Fibroblast of skin of back (primary cell): ENCODE measurements around the gene ASIC3.

Source experiments
- DNase-seq: peaks from one replicate; pipeline ENCODE4 v3.0.0-alpha.2; 2013

Gene ASIC3

DNA sequence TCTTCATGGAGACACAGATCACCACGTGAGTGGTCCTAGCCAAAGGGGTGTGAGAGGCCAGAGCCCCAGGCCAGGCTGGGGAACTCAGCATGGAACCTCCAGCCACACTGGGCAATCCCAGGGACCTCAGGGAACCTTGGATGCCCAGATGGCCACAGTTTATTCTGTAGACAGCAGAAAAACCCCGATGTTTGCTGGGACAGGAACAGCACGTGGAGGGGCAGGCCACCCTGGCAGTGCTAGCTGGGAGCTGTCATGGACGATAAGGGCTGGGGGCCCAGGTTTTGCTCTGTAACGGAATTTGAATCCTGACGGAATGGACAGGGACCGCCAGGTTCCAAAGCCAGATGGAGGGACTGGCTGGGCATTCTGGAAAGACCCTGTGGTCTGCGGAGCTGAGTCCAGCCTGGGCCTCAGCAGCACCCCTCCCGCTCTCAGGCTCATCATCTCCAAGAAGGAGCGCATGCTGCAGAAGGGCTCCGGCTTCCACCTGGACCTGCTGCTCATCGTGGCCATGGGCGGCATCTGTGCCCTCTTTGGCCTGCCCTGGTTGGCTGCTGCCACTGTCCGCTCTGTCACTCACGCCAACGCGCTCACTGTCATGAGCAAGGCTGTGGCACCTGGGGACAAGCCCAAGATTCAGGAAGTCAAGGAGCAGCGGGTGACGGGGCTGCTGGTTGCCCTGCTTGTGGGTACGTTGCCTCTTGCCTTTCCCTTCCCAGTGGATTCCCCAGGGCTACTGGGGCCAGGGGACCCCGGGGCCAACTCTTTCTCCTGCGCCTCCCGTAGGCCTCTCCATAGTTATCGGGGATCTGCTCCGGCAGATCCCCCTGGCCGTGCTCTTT lies 26.7 kb downstream of the ASIC3 start:
- no peak for DNase-seq

GRCh38 chr7:151075662-151075971 lies 27.3 kb downstream of the ASIC3 start:
- no peak for DNase-seq

DNA sequence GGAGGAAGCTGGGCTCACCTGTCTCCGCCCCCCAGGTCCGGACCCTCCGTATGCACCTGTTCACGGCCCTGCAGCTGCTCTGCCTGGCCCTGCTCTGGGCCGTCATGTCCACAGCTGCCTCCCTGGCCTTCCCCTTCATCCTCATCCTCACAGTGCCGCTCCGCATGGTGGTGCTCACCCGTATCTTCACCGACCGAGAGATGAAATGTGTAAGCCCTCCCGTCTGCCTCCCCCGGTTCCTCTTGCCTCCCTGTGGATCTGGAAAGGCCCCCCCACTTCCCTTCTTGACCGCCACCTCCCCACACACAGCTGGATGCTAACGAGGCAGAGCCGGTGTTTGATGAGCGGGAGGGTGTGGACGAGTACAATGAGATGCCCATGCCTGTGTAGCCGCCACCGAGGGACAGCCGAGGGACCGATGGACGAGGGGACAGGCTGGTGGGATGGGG lies 27.7 kb downstream of the ASIC3 start:
- no peak for DNase-seq

DNA sequence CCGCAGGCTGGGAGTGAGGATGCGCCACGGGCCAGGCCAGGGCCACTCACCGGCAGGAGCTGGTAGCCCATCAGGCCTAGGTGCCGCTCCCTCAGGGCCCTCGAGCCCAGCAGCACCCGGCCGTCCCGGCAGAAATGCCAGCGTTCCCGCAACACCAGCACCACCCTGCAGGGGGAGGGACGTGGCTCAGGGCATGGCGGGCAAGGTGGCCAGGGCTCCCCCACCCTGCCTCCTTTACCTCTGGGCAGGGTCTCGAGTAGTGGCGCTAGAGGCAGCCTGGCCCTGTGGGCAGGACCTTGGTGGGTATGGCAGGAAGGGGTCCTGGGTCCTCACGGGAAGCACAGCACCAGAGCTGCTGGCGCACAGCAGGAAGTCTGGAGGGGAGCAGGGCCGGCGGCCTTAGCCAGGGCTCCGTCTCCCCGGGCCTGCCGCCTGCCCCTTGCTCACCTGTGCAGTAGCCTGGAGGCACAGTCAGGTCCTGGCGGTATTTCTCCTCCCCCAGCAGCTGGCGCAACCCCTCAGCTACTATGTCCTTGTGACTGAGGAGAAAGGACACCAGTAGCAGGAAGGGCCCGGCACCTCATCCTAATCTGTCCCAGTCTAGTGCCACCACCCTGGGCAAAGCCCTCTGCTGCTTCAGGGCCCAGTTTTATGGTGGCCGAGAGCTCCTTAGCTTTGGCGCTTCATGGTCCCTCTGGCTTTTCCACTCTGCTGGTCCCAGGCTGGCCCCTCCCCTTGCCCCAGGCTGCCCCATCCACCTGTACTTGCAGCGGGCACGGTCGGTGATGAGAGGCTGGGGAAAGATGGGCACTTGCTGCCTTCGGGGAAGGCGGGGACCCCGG lies 28.8 kb downstream of the ASIC3 start:
- peak; percentile 30 for DNase-seq

GRCh38 chr7:151077705-151078232 lies 29.4 kb downstream of the ASIC3 start:
- DNase-seq, result no peak

DNA sequence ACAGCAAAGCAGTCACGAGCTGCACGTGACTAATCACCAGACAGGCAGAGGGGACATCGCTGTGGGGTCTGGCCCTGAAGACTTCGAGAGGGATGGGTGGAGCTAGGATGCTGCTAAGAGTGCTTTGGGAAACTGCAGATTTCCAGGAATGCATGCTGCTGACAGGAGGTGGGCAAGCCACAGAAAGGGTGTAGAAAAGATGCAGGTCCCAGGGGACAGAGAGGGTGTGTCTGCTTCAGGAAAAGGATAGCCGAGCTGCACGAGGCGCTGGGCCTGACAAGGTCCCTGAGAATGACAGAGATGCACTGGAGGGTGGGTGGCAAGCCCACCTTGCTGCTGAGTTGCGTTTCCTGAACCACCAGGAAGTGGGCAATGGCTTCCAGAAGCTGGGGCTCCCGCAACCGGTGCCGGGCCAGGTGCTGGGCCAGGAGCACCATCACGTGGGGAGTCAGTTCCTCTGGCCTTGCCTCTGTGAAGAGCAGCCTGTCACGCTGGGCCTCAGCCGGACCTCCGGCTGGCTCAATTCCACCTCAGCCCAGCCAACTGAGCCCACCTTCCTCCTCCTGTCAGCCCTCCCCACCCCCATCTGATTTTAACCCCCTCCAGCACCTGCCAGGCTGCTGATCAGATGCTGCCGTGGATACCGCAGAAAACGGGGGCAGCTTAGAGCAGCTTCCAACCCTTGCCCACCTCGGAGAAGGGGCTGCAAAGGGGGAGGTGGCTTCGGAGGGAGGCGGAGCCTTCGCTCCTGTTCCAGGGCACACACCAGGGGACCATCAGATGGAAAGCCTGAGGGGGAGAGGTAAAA lies 30.1 kb downstream of the ASIC3 start:
- DNase-seq, result peak; percentile 68

GRCh38 chr7:151079199-151079910 lies 31.0 kb downstream of the ASIC3 start:
- no peak for DNase-seq

DNA sequence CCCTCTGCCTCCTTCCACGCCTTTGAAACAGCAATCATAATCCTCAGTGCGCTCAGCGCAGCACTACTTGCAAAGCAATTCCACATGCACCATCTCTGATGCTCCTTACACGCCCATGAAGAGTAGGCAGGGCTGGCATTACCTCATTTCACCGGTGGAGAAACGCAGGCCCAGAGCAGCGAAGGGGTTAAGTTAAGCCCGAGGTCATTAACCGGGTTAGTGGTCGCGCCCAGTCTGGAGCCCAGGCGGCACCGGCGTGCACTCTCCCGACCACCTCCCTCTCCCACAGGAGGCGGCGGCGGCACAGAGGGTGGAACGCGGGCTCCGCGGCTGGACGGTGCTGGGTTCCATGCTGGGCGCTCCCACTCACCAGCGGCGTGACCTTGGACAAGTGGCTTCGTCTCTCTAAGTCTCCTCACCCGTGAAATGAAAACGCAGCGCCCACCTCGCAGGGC lies 31.8 kb downstream of the ASIC3 start:
- DNase-seq, result peak; percentile 24

- DNase-seq, result peak; percentile 94
These were observed 32.3 kb downstream of the ASIC3 start, which contains the start of gene FASTK for GRCh38 chr7:151080522-151081169. TSS of gene FASTK (minus strand) at chr7:151080809. CDS start at chr7:151080766, 43 bp downstream.

DNA sequence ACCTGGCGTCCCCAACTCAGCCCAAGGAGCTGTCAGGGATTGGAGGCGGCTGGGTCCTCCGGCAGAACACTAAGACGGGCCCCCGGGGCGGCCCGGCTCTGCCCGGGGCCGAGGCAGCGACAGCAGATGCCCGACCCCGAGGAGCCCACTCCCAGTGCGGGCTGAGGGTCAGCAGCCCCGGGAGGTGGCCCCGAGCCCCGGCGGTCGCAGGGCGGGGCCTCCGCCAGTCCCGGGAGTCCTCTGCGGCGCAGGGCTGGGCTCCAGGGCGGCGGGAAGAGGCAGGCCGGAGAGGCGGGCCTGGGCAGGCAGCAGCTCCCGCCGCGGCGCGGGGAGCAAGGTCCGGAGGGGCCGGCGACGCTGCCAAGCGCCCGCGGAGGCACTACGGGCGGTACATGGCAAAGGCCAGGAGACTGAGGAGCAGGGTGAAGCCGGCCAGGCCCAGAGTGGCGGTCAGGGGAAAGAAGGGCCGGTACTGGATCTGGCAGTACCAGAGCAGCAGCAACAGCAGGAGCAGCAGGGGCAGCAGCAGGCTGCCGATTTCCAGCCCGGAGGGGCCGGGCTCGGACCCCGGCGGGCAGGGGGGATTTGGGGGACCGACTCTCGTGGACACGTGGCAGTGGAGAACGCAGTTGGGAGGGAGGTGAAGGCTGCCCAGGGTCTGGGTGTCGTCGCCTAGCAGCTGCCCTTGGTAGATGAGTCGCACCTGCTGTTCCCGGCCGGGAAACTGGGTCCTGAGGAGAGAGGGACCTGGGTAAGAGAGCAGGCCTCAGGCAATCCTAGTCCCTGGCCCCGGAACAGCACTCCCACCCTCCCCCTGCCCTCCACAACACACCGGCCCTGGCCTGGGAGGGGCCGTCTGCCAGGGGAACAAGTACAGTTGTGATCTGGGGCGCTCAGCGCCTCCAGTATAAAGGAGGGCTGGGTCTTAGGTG lies 33.1 kb downstream of the ASIC3 start:
- DNase-seq, result peak; percentile 23

DNA sequence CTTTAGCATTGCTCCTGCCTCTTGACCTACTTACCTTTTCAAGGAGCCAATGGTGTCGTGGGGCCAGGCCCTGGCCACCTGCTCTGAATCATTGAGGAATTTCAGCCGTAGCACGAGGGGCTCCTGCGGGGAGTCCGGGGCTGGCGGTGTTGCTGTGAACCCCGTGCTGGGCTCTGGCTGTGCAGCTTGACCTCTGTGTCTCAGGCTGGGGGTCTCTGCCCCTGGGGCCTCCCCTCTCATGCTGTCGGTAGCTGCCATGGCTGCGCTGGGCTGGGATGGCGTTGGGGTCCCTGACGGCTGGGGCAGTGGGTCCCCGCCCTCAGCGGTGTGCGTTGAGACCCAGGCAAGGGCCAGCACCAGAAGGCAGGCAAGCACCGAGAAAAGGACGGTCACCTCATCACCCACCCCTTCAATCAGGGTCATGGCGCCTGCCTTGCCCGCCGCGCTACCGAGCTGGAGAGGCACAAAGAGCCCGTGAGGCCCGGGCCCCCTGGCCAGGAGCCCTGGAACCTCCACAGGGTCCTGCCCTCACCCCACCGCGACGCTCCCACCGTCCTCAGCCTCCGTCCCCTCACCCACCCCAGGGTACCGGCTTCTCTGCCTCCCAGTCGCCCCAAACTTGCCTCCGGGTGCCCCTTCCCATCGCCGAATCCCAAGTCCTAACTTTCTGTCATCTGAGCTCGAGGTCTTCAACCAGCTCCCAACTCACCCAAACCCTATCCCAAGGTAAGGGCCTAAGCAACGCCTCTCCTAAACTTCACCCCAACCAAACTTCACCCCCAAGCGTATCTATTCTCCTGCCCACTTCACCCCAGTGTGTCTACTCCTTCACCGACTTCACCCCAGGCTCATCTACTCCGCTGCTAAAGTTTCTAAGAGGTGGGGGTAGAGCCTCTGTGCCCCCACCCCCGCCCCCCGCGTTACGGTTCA lies 34.1 kb downstream of the ASIC3 start:
- DNase-seq, result no peak

DNA sequence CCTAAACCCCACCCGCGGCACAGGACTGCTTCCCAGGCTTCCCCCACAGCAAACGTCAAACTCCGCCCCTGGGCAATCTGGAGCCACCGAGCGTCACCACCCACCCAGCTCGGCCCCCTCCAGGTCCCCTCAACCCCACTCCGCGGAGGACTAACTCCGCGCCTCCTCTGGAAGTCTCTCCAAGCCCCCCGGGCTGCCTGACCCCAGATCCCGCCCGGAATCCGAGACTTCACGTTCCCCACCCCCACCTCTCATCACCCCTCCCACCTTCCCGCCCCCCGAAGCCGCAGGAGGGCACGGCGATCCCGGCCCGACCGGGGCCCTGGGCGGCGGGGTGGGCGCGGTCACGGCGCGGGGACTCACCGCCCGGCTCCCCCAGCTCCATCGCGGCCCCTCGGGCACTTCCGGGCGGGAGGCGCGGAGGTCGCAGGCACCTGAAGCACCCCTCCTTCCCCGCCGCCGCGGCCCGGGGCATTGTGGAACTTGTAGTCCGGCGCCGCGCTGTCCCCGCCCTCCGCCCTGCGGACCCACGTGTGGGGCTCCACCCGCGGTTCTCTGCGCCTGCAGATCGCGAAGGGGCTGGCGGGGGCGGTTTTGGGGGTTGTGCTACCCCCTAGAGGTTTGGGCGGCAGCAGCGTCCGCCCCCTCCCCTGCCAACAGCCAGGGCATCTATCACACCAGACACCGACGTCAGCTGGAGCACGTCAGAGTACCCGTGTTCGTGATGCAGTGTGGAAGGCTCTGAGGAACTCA lies 34.9 kb downstream of the ASIC3 start, which contains the start of gene TMUB1:
Gene TMUB1, minus strand, starts transcription at position 423 of the 753 bp plus-strand sequence. CDS start 930 bp downstream, outside the sequence.
- peak; percentile 56 for DNase-seq

- no peak for DNase-seq
These were observed 35.5 kb downstream of the ASIC3 start for GRCh38 chr7:151083824-151084160.

GRCh38 chr7:151085329-151085690 lies 37.0 kb downstream of the ASIC3 start:
- DNase-seq, result no peak

DNA sequence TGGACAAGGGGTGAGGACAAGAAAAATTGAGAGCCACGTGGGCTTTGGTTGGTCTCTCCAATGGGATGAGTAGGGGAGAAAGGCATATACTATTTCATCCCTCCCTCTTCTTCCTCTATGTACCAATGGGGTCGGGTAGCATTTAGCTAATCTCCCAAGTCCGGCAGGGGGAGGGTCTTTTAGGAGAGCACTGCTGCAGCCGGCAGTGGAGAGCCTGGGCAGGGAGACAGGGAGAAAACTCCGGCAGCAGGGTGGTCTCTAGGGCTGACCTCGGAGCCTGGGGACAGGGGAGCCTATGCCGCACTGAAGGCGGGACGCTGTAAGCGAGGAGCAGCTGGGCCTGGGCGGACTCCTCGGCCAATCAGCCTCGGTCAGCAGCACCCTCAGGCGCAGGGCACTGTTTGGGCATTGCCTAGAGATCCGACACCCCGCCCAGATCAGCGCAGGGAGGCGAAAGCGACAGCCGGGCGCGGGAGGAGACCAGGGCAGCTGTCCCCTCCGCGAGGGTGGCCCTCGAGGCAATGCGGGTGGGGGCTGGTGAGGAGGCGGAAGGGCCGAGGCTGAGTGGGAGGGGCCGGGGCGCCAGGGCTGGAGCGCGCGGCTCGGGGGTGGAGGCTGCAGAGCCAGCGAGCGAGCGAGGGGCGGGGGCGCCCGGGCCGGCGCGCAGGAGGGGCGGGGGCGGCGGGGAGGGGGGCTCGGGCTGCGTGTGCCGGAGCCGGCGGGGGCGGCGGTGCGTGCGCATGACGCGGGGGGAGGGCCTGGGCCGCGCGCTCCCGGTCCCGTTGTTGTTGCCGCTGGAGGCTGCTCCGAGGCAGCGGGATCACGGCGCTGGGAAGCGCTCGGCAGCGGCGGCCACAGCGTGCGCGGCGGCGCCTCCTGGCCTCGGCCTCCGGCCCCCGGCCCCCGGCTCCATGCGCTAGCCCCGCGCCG lies 37.6 kb downstream of the ASIC3 start, which contains the start of gene AGAP3:
Gene AGAP3, plus strand, starts transcription at position 785 of the 930 bp plus-strand sequence. CDS start 267 bp downstream, outside the sequence.
- peak; percentile 81 for DNase-seq

DNA sequence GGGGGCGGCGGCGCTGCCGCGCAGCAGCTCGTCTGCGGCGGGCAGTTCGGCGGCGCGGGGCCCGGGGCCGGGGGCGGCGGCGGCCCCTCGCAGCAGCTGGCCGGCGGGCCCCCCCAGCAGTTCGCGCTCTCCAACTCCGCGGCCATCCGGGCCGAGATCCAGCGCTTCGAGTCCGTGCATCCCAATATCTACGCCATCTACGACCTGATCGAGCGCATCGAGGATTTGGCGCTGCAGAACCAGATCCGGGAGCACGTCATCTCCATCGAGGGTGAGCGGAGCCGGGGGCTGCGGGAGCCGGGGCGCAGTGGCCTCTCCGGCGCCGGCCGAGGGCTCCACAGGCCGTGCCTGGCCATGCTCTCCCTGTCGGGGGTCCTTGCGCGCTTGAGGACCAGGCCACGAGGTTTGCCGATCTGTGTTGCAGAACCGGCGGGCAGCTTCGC lies 38.5 kb downstream of the ASIC3 start:
- peak; percentile 32 for DNase-seq
